SK-N-SH treated with all-trans-retinoic acid at 6 μM for 48 hours (cell line): ENCODE measurements around the gene NHP2.

Experiments
- TCF4 ChIP-seq: fragments of 250-450 bp; sonication (Bioruptor Pico); IDR thresholded peaks from 2 replicates; pipeline ENCODE4 v1.8.0; 2021; ENCODE audit warnings: mild to moderate bottlenecking, moderate library complexity, borderline replicate concordance
- TF ChIP-seq, protein P1 (sequence below): fragments of 250-450 bp; sonication (Bioruptor Pico); IDR thresholded peaks from 2 replicates; pipeline ENCODE4 v1.8.0; 2020; ENCODE audit warnings: mild to moderate bottlenecking, moderate library complexity, borderline replicate concordance

DNA sequence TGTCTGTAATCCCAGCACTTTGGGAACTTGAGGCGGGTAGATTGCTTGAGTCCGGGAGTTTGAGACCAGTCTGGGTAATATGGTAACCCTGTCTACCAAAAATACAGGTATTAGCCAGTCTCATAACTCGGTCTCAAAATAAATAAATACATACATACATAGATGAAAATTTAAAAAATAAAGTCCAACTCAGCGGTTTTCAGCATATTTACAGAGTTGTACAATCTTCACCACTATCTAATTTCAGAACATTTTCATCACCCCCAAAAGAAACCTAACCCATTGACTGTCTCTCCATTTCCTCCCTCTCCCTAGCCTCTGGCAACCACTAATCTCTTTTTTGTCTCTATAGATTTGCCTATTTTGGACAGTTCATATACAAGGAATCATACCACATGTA is 12.1 kb downstream of the NHP2 start:
- no peak for TF ChIP-seq TCF4 (CRISPR knock-in tag)
- TF ChIP-seq, protein P1, sequence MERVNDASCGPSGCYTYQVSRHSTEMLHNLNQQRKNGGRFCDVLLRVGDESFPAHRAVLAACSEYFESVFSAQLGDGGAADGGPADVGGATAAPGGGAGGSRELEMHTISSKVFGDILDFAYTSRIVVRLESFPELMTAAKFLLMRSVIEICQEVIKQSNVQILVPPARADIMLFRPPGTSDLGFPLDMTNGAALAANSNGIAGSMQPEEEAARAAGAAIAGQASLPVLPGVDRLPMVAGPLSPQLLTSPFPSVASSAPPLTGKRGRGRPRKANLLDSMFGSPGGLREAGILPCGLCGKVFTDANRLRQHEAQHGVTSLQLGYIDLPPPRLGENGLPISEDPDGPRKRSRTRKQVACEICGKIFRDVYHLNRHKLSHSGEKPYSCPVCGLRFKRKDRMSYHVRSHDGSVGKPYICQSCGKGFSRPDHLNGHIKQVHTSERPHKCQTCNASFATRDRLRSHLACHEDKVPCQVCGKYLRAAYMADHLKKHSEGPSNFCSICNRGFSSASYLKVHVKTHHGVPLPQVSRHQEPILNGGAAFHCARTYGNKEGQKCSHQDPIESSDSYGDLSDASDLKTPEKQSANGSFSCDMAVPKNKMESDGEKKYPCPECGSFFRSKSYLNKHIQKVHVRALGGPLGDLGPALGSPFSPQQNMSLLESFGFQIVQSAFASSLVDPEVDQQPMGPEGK (CRISPR knock-in tag), result no peak
